K562 (cell line): ENCODE results near the gene PNPLA2. TPM values are rescaled to one million over a fixed set of nuclear protein-coding genes. Genes with fewer than 3 reads are reported as not detected.

Experiments used
- CHCHD3 ChIP-seq: fragments of 250-450 bp; sonication (Bioruptor Pico); IDR thresholded peaks from 2 replicates; pipeline ENCODE4 v2.1.2; 2022; ENCODE audit warnings: mild to moderate bottlenecking
- CHD1 ChIP-seq: fragments of 200-600 bp; sonication (generic); IDR thresholded peaks from one replicate; pipeline ENCODE4 v1.6.1; 2012; ENCODE audit warnings: mild to moderate bottlenecking, moderate library complexity, low read length, inconsistent platforms
- CHD2 ChIP-seq: IDR thresholded peaks from 2 replicates; pipeline ENCODE4 v1.6.1; 2011; ENCODE audit warnings: low read depth, low read length
- CHD4 ChIP-seq: fragments of 200-600 bp; sonication (generic); IDR thresholded peaks from 3 replicates; pipeline ENCODE4 v1.6.1; 2012; ENCODE audit warnings: low read depth, mild to moderate bottlenecking, mixed read lengths, low read length, inconsistent platforms; ENCODE audit not compliant: insufficient read depth, insufficient replicate concordance, poor library complexity, severe bottlenecking
- DACH1 ChIP-seq: fragments of 450-650 bp; IDR thresholded peaks from 2 replicates; pipeline ENCODE4 v1.6.1; 2018; ENCODE audit not compliant: partially characterized antibody
- MEF2D ChIP-seq: conservative IDR thresholded peaks from 2 replicates; pipeline ENCODE4 v1.6.1; 2016; ENCODE audit warnings: low read depth, missing genetic modification characterization, missing compliant biosample characterization
- MYBL2 ChIP-seq, 2 experiments: fragments of 450-650 bp in 1 of 2; sonication (generic) in 1 of 2; formaldehyde crosslinking in 1 of 2; IDR thresholded peaks; 2 replicates each; pipeline versions ENCODE4 v1.6.1 to v1.8.1; 2017 to 2022; ENCODE audit warnings: borderline replicate concordance in 1 of 2, inconsistent platforms in 1 of 2, low read depth in 1 of 2, mild to moderate bottlenecking in 1 of 2, missing genetic modification reagents in 1 of 2, moderate library complexity in 1 of 2
- PHTF2 ChIP-seq: fragments of 250-450 bp; sonication (Bioruptor Pico); IDR thresholded peaks from 2 replicates; pipeline ENCODE4 v1.5.0; 2021; ENCODE audit warnings: mild to moderate bottlenecking
- TCF7 ChIP-seq: sonication (generic); IDR thresholded peaks from 2 replicates; pipeline ENCODE4 v1.6.1; 2016; ENCODE audit warnings: antibody characterized with exemption, borderline replicate concordance
- TCF7L2 ChIP-seq: fragments of 150-350 bp; IDR thresholded peaks from 2 replicates; pipeline ENCODE4 v1.6.1; 2016; ENCODE audit warnings: low read depth, mild to moderate bottlenecking, low read length, moderate library complexity
- TFAP4 ChIP-seq: sonication (generic); formaldehyde crosslinking; IDR thresholded peaks from 2 replicates; pipeline ENCODE4 v1.8.0; 2022; ENCODE audit warnings: missing genetic modification reagents, mild to moderate bottlenecking, moderate library complexity, borderline replicate concordance
- WHSC1 ChIP-seq: IDR thresholded peaks from one replicate; pipeline ENCODE4 v1.6.1; 2012; ENCODE audit warnings: low read length, control low read depth, inconsistent platforms
- ZBTB34 ChIP-seq: fragments of 250-450 bp; sonication (Bioruptor Pico); IDR thresholded peaks from 2 replicates; pipeline ENCODE4 v1.8.0; 2021; ENCODE audit warnings: mild to moderate bottlenecking, moderate library complexity
- ZC3H4 ChIP-seq: sonication (generic); formaldehyde crosslinking; IDR thresholded peaks from 2 replicates; pipeline ENCODE4 v1.9.0; 2021; ENCODE audit warnings: missing genetic modification reagents, borderline replicate concordance
- ZNF318 ChIP-seq, 2 experiments: fragments of 450-650 bp; IDR thresholded peaks; 2 replicates each; pipeline ENCODE4 v1.6.1; 2016; ENCODE audit warnings: mild to moderate bottlenecking in 2 of 2, borderline replicate concordance in 1 of 2, low read depth in 1 of 2, moderate library complexity in 1 of 2
- ZNF778 ChIP-seq: fragments of 450-650 bp; formaldehyde crosslinking; IDR thresholded peaks from 2 replicates; pipeline ENCODE4 v1.4.0; 2020; ENCODE audit warnings: mild to moderate bottlenecking, moderate library complexity
- polyA plus RNA-seq, 8 experiments: library from polyadenylated mRNA; depleted of rRNA in 4 of 8; stranded (reverse) in 5 of 8; unstranded in 3 of 8; fragments of >200 nt; fragmentation: Nextera tagmentation in 2 of 8; fragmentation: Illumina TruSeq in 1 of 8; extraction: Ambion mirVana in 2 of 8; extraction: Trizol in 1 of 8; gene quantifications; 2 replicates each; pipeline versions ENCODE4 v1.2.1 to v1.2.3, GENCODE V29; 2011 to 2014; ENCODE audit warnings: inconsistent platforms in 1 of 8, missing spikeins in 1 of 8
- total RNA-seq, 7 experiments: library from RNA; depleted of rRNA in 6 of 7; stranded (reverse); fragments of >200 nt in 6 of 7; fragmentation: Illumina TruSeq in 2 of 7; extraction: Trizol in 2 of 7; gene quantifications; 2 replicates each; pipeline versions ENCODE4 v1.2.1 to v1.2.3, GENCODE V29; 2011 to 2021; ENCODE audit warnings: low replicate concordance in 1 of 7

PNPLA2 gene
- total and polyA plus RNA-seq, 9 of the 15 experiments (the other 6 are each of a cell fraction or from before 2014, with no cell fraction given), result 0.39 to 87.1 (median 8.4) TPM

GRCh38 chr11:795634-796564 lies 22.8 kb upstream of the PNPLA2 start (continued):
- TF ChIP-seq CHD4, result no peak
- TF ChIP-seq ZNF778 (CRISPR knock-in tag), result no peak
- TF ChIP-seq ZBTB34 (CRISPR knock-in tag), result no peak
- TF ChIP-seq MEF2D (tag), result no peak
- TF ChIP-seq ZC3H4, result no peak
- no peak for TF ChIP-seq WHSC1
- TF ChIP-seq TCF7L2, result no peak
- no peak for TF ChIP-seq ZNF318 (IDR thresholded peaks at IDR 0.05; ENCODE audit: borderline replicate concordance in 1 of 2, low read depth in 1 of 2)
- no peak for TF ChIP-seq MYBL2 (IDR thresholded peaks at IDR 0.05; ENCODE audit: low read depth)
- no peak for TF ChIP-seq MYBL2 (CRISPR knock-in tag; IDR thresholded peaks at IDR 0.05; ENCODE audit: borderline replicate concordance)
- TF ChIP-seq PHTF2, result no peak
- TF ChIP-seq TCF7, result no peak
- no peak for TF ChIP-seq CHCHD3
- peak; percentile 23 for TF ChIP-seq DACH1
- TF ChIP-seq TFAP4 (CRISPR knock-in tag), result peak; percentile 77; the same call in 1 of the 2 replicates
- TF ChIP-seq CHD2, result no peak
- TF ChIP-seq CHD1, result no peak
